Stimulated activated CD8-positive, alpha-beta memory T cell treated with anti-CD3 and anti-CD28 coated beads, Interleukin-7, amount 100 ng/mL, for 48 hours (primary cell): ENCODE data around the gene ASB4.
"Not testable (repeated sequence)": the region's sequence is repeated elsewhere in the genome, so short reads cannot be mapped to it uniquely, and the experiment has no call there.

Experiments
- DNase-seq, 2 donors: peaks; one replicate each; pipeline ENCODE4 v3.0.0-alpha.2; 2020; ENCODE audit warnings: low read depth in 1 of 2; ENCODE audit errors: extremely low read depth in 1 of 2

Gene ASB4

DNA sequence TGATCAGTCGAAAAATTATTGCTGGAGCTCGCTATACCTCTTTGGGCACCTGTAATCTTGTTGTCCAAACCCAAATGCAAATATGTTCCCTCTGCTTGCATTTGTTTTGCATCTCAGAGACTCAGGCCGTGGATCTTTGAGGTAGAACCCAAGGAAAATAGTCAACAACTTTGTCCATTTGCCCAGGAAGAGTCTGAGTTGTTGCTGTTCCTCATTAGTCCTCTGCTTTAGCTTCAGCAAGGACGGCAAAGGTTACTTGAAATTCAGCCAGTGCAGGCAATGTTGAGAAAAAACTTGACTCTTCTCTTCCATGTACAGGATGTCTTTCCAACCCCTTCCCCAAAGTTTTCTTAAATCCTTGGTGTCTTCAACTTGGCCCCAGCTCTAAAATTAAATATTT lies 64.8 kb downstream of the ASB4 start:
- no peak for DNase-seq

DNA sequence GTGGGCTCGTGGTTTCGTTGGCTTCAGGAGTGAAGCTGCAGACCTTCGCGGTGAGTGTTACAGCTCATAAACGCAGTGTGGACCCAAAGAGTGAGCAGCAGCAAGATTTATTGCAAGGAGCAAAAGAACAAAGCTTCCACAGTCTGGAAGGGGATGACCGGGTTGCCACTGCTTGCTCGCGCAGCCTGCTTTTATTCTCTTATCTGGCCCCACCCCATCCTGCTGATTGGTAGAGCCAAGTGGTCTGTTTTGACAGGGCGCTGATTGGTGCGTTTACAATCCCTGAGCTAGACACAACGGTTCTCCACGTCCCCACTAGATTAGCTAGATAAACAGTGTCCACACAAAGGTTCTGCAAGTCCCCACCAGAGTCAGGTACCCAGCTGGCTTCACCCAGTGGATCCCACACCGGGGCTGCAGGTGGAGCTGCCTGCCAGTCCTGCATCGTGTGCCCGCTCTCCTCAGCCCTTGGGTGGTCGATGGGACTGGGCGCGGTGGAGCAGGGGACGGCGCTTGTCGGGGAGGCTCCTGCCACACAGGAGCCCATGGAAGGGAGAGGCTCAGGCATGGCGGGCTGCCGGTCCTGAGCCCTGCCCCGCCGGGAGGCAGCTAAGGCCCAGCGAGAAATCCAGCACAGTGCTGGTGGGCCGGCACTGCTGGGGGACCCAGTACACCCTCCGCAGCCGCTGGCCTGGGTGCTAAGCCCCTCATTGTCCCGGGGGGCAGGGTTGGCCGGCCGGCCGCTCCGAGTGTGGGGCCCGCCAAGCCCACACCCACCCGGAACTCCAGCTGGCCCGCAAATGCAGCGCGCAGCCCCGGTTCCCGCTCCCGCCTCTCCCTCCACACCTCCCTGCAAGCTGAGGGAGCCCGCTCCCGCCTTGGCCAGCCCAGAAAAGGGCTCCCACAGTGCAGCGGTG lies 66.5 kb downstream of the ASB4 start:
- not testable (repeated sequence) for DNase-seq

- DNase-seq, result no peak
These were observed 68.2 kb downstream of the ASB4 start for GRCh38 chr7:95553939-95554338.

- no peak for DNase-seq
These were observed 71.0 kb downstream of the ASB4 start for GRCh38 chr7:95556777-95557176.

DNA sequence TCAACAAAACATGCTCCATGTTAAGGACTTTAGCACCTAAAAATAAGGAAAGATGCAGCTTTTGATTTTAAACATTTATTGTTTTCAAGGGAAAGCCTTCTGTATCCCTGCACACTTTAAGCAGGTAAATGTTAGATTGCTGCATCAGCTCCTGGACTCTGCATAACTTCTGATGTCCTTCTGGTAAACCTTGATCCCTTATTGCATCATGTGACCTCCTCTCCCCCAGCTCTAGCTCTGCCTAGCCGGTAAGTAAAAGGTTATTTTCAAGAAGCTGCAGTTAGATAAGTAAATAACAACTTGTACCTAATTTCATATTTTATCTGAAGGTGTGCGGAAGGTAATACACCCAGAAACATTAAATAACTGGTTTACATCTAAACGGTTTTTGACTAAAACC lies 73.1 kb downstream of the ASB4 start:
- no peak for DNase-seq

DNA sequence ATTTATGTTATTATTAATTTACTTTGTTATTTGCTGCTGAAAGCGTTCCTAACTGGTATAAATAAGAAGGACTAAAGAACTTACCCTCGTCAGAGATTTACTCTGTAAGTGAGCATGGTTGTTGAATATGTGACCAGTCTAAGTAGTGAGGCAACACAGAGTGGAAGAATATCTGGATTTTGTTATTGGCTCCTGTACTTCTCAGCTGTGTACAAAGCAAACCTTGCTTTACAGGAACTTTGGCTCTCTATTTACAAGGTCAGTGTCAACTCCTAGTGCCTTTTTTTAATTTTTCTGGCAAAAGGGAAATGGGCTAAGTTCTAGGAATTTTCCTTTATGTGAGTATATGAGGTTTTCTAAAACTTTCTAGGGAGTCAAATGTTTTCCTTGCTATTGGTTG lies 74.9 kb downstream of the ASB4 start:
- no peak for DNase-seq

GRCh38 chr7:95569720-95570119 lies 84.0 kb downstream of the ASB4 start:
- DNase-seq, result no peak

- no peak for DNase-seq
These were observed 91.4 kb downstream of the ASB4 start for GRCh38 chr7:95577137-95577536.

GRCh38 chr7:95578299-95578855 lies 92.6 kb downstream of the ASB4 start:
- DNase-seq, result no peak

DNA sequence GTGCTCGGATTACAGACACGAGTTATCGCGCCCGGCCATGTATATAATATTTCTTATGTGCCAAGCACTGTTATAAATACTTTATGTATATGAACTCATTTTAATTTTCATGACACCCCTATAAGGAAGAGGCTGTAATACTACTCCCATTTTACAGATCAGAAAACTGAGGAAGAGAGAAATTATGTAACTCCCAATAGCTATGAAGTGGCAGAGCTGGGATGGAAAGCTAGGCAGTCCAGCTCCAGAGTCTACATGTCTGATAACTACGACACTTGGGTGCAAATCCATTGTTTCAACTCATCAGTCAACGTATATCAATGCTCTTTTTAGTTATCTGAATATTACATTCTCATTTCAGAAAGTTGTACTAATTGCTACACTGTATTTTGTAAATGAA lies 93.6 kb downstream of the ASB4 start:
- no peak for DNase-seq

DNA sequence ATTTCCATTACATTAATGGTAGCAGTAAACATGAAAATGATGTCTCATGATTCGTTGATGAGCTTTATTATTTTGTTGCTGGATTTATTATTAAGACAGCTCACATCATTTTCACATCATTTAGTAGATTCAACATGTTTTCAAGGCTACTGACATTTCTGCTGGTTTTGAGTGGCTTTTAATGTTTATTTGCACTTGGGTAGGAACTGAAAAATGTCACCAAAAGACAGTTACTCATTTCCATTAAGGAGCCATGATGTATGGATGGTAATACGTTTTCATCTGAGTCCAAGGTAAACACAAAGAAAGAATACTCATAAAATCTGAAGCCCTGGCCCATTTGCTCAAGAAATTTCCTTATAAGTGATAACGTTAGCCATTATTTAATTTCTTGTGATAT lies 95.7 kb downstream of the ASB4 start:
- DNase-seq, result no peak

DNA sequence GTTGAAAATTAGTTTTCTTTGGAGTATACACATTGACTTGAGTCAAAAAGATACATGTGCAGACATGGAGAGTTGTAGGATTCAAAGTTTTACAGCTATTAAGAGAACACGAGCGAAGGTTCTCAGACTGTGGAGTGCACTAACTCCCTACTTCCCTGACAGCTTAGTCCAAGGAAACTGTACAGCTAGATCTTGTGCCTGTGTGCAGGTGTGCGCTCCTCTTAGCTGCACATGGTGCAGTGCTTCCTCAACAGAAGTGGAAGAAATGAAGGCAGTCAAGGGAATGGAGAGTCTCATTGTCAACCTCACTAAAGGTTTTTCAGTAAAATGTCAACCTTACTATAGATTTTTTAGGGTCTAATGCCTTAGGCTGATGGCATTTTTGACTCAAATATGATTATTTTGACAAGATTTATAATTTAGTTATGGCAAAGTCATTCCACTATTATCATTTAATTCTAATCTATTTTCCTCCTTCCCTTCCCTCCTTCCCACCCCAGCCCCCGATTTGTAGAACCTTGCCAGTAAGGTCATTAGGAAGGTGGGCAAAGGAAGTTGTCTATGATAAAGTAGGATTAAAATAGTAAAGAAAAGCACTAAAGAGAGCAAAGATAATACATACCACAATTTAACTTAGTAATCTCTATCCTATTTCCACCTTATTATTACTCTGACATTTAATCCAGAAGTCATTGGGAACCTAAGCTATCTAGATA lies 97.0 kb downstream of the ASB4 start:
- no peak for DNase-seq

DNA sequence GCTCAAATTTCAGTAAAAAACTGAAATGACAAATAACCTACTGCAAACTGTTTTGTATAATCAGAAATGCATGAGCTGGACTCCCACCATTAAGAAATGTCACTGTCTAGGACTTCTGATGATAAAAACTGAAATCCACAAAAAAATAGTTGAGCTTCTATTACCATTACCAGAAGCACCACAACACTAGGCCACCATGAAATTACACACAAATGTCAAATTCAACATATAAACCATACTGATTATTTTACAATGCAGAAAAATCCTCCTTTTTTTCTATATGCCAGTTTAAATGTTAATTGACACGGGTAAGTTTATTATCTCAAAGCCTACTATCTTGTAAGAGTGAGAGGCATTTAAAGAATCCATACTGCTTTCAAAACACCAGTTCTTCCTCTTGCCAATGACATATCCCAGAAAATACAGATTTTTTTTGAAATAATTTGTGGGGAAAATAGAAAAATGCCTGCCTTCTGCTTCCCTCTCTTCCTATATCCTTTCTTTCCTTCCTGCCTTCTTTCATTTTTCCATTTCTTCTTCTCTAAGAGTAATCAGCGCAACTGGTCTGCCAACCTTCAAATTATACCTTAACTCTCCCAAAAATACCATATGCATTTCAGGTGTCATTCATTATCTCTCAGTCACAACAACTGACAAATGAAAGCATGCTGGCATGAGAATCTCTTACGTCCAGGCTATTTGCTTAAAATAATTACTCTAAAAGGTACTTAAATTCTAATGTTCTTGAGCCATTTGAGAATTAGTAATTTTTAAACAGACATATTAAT lies 98.3 kb downstream of the ASB4 start:
- DNase-seq, result no peak

DNA sequence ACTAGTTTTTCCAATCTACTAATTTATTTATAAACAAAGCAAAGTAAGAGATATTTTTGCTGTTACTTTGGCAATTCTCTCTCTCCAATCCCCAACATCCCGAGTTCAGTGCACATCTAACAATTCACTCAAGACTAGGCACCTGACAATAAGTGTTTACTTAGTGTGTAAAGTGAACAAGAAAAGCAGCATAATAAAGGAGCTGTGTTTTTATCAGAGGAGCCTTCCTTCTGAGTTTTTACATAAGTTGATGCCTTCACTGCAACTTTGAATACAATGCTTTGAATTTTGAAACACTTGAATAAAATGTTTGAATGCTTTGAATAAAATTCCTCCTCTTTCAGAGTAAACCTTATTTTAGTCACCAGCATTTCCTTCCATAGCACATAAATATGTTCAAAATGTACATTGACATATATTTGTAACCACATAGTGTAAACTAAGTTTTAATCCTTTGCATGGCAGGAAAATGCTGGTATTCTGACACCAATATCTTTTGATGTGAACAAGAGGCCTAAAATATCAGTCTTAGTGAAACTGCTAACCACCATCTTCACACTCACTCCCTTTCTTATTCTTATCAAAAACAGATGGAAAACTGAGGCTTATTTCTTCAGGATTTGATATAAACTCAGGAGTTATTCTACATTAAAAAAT lies 99.2 kb downstream of the ASB4 start:
- DNase-seq, result no peak

DNA sequence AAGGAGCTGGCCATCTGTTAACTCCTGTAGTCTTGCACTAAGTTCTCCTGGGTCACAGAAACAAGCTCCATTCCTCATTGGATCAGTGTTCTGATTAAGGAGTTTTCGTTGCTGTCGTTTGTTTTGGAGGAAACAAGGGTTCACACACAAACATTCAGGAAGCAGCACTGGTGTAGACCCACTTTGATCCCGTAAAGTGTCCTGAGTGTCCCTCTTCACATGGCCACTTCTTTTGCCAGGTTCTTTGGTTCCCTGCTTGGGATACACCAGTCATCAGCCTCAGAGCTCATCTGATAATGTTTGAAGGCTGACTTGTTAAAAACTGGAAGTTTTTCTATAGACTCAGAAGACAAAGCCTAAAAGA lies 99.7 kb downstream of the ASB4 start:
- no peak for DNase-seq

DNA sequence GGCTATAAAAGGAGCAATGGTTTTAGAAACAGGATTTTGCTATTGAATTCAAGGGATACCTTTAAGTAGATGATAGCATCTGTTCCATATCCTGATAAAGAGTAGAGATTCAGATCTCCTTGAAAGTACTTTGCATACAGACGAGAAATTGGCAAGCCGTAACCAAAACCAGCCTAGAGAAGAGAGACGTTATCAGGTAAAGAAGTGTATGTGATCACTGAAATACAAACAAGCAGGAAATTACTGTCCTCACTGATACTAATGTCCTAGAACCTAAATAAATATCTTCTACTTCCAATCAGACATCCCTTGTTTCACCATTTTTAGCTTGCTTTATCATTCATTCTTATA lies 101.2 kb downstream of the ASB4 start:
- DNase-seq, result no peak

DNA sequence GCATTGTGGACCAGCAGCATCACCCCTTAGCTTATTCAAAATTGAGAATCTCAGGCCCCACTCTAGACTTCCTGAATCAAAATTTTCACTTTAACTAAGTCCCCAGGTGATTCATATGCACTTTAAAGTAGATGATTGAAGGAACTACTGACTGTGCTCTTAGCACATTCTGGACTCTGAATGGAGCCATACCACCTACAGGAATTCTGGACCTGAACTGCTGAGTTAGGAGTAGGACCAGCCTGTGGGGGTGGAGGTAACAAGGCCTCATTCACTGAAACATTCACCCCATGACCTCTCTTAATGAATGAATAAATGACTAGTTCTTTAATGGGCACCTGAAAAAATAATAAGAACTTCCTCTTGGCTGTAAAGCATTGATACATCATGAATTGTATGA lies 103.3 kb downstream of the ASB4 start:
- no peak for DNase-seq

DNA sequence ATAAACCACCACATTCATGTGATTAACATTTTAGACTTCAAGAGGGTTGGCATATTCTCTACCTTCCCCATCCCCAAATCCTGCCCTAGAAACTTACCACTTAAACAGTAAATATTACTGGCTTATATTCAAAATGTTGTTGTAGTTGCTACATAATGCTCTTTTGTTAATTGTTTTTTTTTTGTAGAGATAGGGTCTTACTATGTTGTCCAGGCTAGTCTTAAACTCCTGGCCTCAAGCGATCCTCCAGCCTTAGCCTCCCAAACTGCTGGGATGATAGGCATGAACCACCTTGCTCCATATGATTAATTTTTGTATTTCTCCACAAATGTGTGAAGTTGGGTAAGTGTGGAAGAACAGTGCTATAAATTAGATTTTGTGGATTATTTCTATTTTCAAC lies 104.0 kb downstream of the ASB4 start:
- no peak for DNase-seq
